Left colon (tissue), 2 donors: ENCODE data around the gene GNG8. TPM values are rescaled to one million over a fixed set of nuclear protein-coding genes. Genes with fewer than 3 reads are reported as not detected.

Source experiments
- ATAC-seq: fragments of 200-7000 bp; cut with Tn5 transposase; one replicate; pipeline ENCODE4 v1.9.1; 2020; ENCODE audit warnings: mild to moderate bottlenecking, moderate library complexity
- DNase-seq, 2 donors: peaks; one replicate each; pipeline ENCODE4 v3.0.0-alpha.2; 2020
- intact Hi-C, 2 donors: fragments of 100-400 bp; cut with DNase I in 1 of 2; cut with micrococcal nuclease in 1 of 2; formaldehyde crosslinking; loops; one replicate each; pipeline versions ENCODE4 v1.11.2 to v1.14.0; 2022; cut with DNase I, micrococcal nuclease
- total RNA-seq, 2 donors: library from RNA; stranded (reverse); fragmentation: NEBNext Ultra II Directional; extraction: Animal tissue kit (Norgen Biotek cat#: 25700); gene quantifications; one replicate each; pipeline ENCODE4 v1.2.1, GENCODE V29; 2021
- donor health status: DM: no; HTN: no; CAD: no.
- donor health status: DM: yes; HTN: yes; CAD: no.

The GNG8 gene
- total RNA-seq, 2 donors from 2014 or later = not detected

GRCh38 chr19:46586294-46586693 lies 49.7 kb downstream of the GNG8 start:
- intact Hi-C loops = no loop called here
- DNase-seq (no peak), ATAC-seq (no peak)

- intact Hi-C loops = no loop called here
- ATAC-seq (no peak), DNase-seq (no peak)
These were observed 50.5 kb downstream of the GNG8 start for GRCh38 chr19:46585539-46585938.

Other genes with a start within 250 kb of the GNG8 start
- gene CCDC8, start 222.6 kb downstream of the GNG8 start, total RNA-seq = 1 to 10 TPM in 1 of 2 donors, under 1 TPM in 1; 0.40 to 2.5 TPM
- gene PNMA8C, start 207.3 kb downstream of the GNG8 start, total RNA-seq = under 1 TPM in 1 of 2 donors, not detected in 1; 0.06 TPM
- gene PNMA8A, start 164.6 kb downstream of the GNG8 start, total RNA-seq = 1 to 10 TPM in 1 of 2 donors, under 1 TPM in 1; 0.24 to 1.1 TPM
- gene PNMA8B, start 140.3 kb downstream of the GNG8 start, total RNA-seq = under 1 TPM; 0.21 to 0.61 TPM
- gene CALM3, start 34.9 kb downstream of the GNG8 start, total RNA-seq = 100 to 1,000 TPM; 250 to 278 TPM
- 1 to 10 TPM in 1 of 2 donors, under 1 TPM in 1; 0.58 to 1.6 TPM for gene PTGIR, start 11.1 kb downstream of the GNG8 start, total RNA-seq
- 1 to 10 TPM; 1.1 to 7.8 TPM for gene DACT3, start 25.0 kb upstream of the GNG8 start, total RNA-seq
- 10 to 100 TPM; 62.5 to 64.4 TPM for gene PRKD2, start 80.9 kb upstream of the GNG8 start, total RNA-seq
- gene FKRP, start 109.9 kb upstream of the GNG8 start, total RNA-seq = 10 to 100 TPM; 10.2 to 10.8 TPM
- 10 to 100 TPM; 69.2 to 74.9 TPM for gene STRN4, start 110.2 kb upstream of the GNG8 start, total RNA-seq
- 100 to 1,000 TPM in 1 of 2 donors, 10 to 100 TPM in 1; 88.5 to 145 TPM for gene SLC1A5, start 152.4 kb upstream of the GNG8 start, total RNA-seq
- gene AP2S1, start 214.6 kb upstream of the GNG8 start, total RNA-seq = 100 to 1,000 TPM; 123 to 138 TPM
- gene ARHGAP35, start 224.8 kb upstream of the GNG8 start, total RNA-seq = 10 to 100 TPM; 65.8 to 73.1 TPM